NCI-H1694 treated with DMSO at 0.1 percent for 48 hours (cell line): ENCODE measurements around the gene KMT2B.

Source experiments
- DNase-seq: peaks from one replicate; lab custom pipeline; 2025; lab: John Stamatoyannopoulos, UW

Gene KMT2B

GRCh38 chr19:35780717-35781116 is 62.9 kb downstream of the KMT2B start:
- no peak for DNase-seq

GRCh38 chr19:35781650-35782049 is 63.8 kb downstream of the KMT2B start:
- no peak for DNase-seq

GRCh38 chr19:35782589-35782988 is 64.8 kb downstream of the KMT2B start:
- DNase-seq: no peak

- no peak for DNase-seq
Observed at GRCh38 chr19:35783469-35784434, 65.9 kb downstream of the KMT2B start.

GRCh38 chr19:35784503-35785338 is 66.9 kb downstream of the KMT2B start:
- no peak for DNase-seq

- no peak for DNase-seq
Observed at GRCh38 chr19:35785339-35785627, 67.5 kb downstream of the KMT2B start.

- no peak for DNase-seq
Observed at GRCh38 chr19:35786299-35787160, 68.7 kb downstream of the KMT2B start.

GRCh38 chr19:35787227-35787799 is 69.5 kb downstream of the KMT2B start:
- no peak for DNase-seq
